Measurements from ENCODE around the gene RHBDL1.
"Not testable (repeated sequence)": the region's sequence is repeated elsewhere in the genome, so short reads cannot be mapped to it uniquely, and the experiment has no call there.

The RHBDL1 gene

GRCh38 chr16:686459-687260, 11.2 kb downstream of the RHBDL1 start:
- no peak for DNase-seq (ENCODE audit: low read depth)

- DNase-seq (ENCODE audit: low read depth), result no peak
Measured at GRCh38 chr16:687499-687898, 12.0 kb downstream of the RHBDL1 start.

GRCh38 chr16:689175-689897, 13.9 kb downstream of the RHBDL1 start:
- DNase-seq (ENCODE audit: low read depth), result no peak

GRCh38 chr16:691242-691641, 15.8 kb downstream of the RHBDL1 start:
- DNase-seq (ENCODE audit: low read depth), result not testable (repeated sequence)

- no peak for DNase-seq (ENCODE audit: low read depth)
Measured at GRCh38 chr16:692356-693108, 17.1 kb downstream of the RHBDL1 start.

- no peak for DNase-seq (ENCODE audit: low read depth)
Measured at GRCh38 chr16:693364-693763, 17.9 kb downstream of the RHBDL1 start.

- DNase-seq (ENCODE audit: low read depth), result no peak
Measured at GRCh38 chr16:693766-694165, 18.3 kb downstream of the RHBDL1 start.

- DNase-seq (ENCODE audit: low read depth), result no peak
Measured at GRCh38 chr16:694187-694862, 18.9 kb downstream of the RHBDL1 start.

GRCh38 chr16:694863-695354, 19.4 kb downstream of the RHBDL1 start:
- DNase-seq (ENCODE audit: low read depth), result no peak

- no peak for DNase-seq (ENCODE audit: low read depth)
Measured at GRCh38 chr16:695355-696089, 20.1 kb downstream of the RHBDL1 start.

- DNase-seq (ENCODE audit: low read depth), result no peak
Measured at GRCh38 chr16:698911-699671, 23.6 kb downstream of the RHBDL1 start.

GRCh38 chr16:700684-701584, 25.5 kb downstream of the RHBDL1 start:
- no peak for DNase-seq (ENCODE audit: low read depth)

GRCh38 chr16:702341-702740, 26.9 kb downstream of the RHBDL1 start:
- DNase-seq (ENCODE audit: low read depth), result no peak

GRCh38 chr16:703406-703805, 27.9 kb downstream of the RHBDL1 start:
- DNase-seq (ENCODE audit: low read depth), result no peak

- no peak for DNase-seq (ENCODE audit: low read depth)
Measured at GRCh38 chr16:704047-704446, 28.6 kb downstream of the RHBDL1 start.

GRCh38 chr16:704552-705380, 29.3 kb downstream of the RHBDL1 start:
- no peak for DNase-seq (ENCODE audit: low read depth)

- no peak for DNase-seq (ENCODE audit: low read depth)
Measured at GRCh38 chr16:705431-706188, 30.1 kb downstream of the RHBDL1 start, which contains the start of gene FBXL16. TSS of gene FBXL16 (minus strand) at chr16:705801. CDS start at chr16:697405, 8,396 bp downstream.

All from fibroblast of gingiva (primary cell).